ENCODE results near the gene FHOD3.
A peak's percentile ranks its signal among the peaks of the same experiment; 100 is the strongest.
"Not testable (repeated sequence)": the region's sequence is repeated elsewhere in the genome, so short reads cannot be mapped to it uniquely, and the experiment has no call there.

Gene FHOD3

DNA sequence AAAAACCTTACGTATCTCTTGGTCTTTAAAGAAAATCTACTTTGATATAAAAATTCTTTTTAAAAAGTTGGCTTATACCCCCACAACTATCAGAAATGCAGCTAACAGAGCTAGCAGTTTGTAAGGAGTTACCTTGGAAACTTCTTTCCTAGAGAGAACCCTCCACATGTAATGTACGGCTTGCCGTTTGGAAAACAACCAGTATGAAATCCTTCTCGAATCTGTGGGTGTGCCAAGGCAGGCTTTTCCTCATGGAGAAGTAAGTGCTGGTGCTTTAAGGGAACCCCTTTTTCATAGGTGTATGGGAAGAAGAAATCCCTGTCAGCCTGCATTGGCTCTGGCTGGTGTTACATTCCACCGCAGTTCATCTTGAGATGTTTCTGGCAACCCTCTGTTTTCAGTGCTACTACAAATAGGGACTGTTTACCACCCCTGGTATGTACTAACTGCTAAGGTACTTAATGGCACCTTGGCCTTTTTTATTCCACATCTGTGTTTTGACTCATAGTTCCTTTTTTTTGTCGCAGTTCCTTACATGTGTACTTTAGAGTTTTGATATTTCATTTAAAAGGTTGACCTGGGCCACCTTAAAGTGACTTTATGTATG lies 248.4 kb downstream of the FHOD3 start:
- H3K9me3 Mint-ChIP-seq: peaks cover 27% of the 10 kb centered on the region
- TF ChIP-seq, protein P1, sequence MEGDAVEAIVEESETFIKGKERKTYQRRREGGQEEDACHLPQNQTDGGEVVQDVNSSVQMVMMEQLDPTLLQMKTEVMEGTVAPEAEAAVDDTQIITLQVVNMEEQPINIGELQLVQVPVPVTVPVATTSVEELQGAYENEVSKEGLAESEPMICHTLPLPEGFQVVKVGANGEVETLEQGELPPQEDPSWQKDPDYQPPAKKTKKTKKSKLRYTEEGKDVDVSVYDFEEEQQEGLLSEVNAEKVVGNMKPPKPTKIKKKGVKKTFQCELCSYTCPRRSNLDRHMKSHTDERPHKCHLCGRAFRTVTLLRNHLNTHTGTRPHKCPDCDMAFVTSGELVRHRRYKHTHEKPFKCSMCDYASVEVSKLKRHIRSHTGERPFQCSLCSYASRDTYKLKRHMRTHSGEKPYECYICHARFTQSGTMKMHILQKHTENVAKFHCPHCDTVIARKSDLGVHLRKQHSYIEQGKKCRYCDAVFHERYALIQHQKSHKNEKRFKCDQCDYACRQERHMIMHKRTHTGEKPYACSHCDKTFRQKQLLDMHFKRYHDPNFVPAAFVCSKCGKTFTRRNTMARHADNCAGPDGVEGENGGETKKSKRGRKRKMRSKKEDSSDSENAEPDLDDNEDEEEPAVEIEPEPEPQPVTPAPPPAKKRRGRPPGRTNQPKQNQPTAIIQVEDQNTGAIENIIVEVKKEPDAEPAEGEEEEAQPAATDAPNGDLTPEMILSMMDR (IDR thresholded peaks at IDR 0.05): no peak
- peaks cover 6% of the 10 kb centered on the region for H3K4me1 Mint-ChIP-seq
- peak overlapping the region; percentile 11 for H3K27ac Mint-ChIP-seq
- no peaks in the 10 kb centered on the region for H3K27me3 Mint-ChIP-seq (ENCODE audit: low read depth, poor library complexity)
- no peak for DNase-seq
- no peak overlapping the region for H3K4me3 Mint-ChIP-seq
- peaks cover 18% of the 10 kb centered on the region for H3K36me3 Mint-ChIP-seq (ENCODE audit: low read depth)

DNA sequence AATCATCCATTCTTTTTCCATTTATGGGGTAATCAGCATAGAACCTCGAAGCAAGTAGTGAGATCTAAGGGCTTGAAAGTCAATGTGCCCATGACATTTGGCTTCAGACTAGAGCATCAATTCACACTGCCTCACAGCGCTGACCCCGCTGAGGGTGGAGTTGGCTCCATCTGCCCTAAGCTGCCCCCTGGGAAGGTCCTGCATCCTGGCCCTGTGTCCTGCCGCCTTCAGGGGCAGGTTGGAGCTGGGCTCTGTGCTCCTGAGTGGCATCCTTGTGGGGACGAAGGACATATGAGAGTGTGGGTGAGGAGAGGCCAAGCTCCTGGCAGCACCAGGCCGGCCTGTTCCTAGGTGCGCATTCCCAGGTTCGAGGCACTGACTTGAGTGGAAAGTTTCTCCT lies 249.4 kb downstream of the FHOD3 start:
- Mint-ChIP-seq H3K4me1 (peaks cover 6% of the 10 kb centered on the region), H3K9me3 (peaks cover 35% of the 10 kb centered on the region), H3K36me3 (ENCODE audit: low read depth) (peaks cover 21% of the 10 kb centered on the region), H3K27ac (peak overlapping the region; percentile 22), H3K27me3 (ENCODE audit: low read depth, poor library complexity) (no peaks in the 10 kb centered on the region), H3K4me3 (no peak overlapping the region)
- DNase-seq: no peak
- TF ChIP-seq, protein P1 (IDR thresholded peaks at IDR 0.05): no peak

DNA sequence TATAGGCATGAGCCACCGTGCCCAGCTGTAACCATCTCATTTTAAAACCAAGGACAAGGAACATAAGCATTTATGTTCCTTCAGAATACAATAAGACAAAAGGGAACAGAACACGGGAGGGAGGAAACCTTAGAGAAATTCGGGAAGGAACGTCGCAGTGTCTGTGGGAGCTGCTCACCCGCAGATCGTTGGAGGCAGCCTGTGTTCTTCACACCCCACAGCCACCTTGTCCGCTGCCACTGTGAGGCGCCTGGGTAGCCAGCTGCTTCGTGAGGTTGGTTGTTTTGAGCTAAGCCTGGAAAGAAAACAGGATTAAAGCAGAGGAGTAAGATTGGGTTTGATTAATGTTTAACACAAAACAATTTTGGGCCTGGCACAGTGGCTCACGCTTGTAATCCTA lies 250.0 kb downstream of the FHOD3 start:
- Mint-ChIP-seq H3K36me3 (ENCODE audit: low read depth) (peaks cover 21% of the 10 kb centered on the region), H3K27ac (peak overlapping the region; percentile 82), H3K4me1 (peaks cover 6% of the 10 kb centered on the region), H3K9me3 (peaks cover 40% of the 10 kb centered on the region), H3K27me3 (ENCODE audit: low read depth, poor library complexity) (no peaks in the 10 kb centered on the region), H3K4me3 (no peak overlapping the region)
- TF ChIP-seq, protein P1 (IDR thresholded peaks at IDR 0.05): no peak
- no peak for DNase-seq

DNA sequence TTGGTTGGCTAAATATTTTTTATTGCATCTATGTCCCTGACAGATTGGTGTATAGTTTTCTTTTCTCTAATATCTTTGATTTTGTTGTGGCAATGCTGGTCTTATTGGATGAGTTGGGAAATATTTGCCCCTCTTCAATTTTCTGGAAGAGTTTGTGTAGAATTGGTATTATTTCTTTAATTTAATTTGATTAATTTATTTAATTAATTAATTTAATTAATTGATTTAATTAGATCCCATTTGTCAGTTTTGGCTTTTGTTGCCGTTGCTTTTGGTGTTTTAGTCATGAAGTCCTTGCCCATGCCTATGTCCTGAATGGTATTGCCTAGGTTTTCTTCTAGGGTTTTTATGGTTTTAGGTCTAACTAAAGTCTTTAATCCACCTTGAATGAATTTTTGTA lies 253.8 kb downstream of the FHOD3 start:
- H3K27me3 Mint-ChIP-seq (ENCODE audit: low read depth, poor library complexity); H3K4me3 Mint-ChIP-seq; H3K4me1 Mint-ChIP-seq; DNase-seq; H3K27ac Mint-ChIP-seq: not testable (repeated sequence)
- Mint-ChIP-seq H3K36me3 (ENCODE audit: low read depth) (peaks cover 46% of the 10 kb centered on the region), H3K9me3 (peaks cover 67% of the 10 kb centered on the region)

DNA sequence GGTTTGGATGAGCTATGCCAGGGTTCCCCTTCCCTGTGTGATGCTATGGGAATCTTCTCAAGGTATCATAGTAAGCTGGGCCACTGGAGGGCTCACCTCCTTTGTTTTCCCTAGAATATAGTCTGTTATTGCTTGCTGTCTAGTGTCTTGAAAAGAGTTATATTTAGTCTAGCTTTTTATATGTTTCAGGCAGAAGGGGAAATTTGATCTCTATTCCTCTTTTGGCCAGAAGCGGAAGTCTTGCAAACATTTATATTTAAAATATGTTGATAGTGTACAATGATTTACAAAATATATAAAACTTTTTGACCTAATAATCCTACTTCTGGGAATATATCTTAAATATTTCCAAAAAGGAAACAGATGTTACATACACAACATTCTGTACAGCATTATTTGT lies 260.7 kb downstream of the FHOD3 start:
- Mint-ChIP-seq H3K4me3 (no peak overlapping the region), H3K9me3 (peaks cover 37% of the 10 kb centered on the region), H3K4me1 (peaks cover 13% of the 10 kb centered on the region), H3K27me3 (ENCODE audit: low read depth, poor library complexity) (no peaks in the 10 kb centered on the region), H3K36me3 (ENCODE audit: low read depth) (peaks cover 36% of the 10 kb centered on the region), H3K27ac (no peak overlapping the region)
- no peak for DNase-seq
- TF ChIP-seq, protein P1 (IDR thresholded peaks at IDR 0.05): no peak

DNA sequence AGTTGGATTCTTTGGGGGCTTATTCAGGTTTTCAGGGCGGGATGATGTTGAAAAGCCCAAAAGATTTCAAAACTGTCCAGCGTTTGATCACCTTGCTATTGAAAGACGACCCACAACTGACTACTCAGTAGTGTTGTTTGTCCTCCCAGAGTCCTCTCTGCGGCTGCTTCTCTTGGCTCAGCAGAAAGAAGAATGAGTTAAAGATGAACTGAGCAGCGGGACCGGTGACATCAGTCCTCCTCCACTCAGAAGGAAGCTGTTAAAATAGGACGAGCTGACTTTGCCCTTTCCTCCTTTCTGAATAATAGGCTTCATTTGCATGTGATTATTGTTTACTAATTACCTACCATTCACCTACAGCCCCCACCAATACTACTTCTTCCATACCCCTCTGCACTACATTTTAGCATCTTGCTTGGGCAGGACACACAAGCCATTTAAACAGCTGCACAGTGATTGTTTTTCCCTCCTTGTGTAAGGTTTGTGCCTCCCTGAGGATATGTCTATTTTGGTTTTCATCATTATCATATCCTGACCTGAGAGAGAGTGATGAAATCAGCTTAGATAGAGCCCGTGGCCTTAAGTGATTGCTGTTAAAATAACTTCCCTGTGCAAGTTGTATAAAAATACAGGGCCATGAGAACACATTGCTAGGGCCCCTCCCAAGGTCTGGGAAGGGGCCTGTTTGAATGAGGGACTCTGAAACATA lies 261.8 kb downstream of the FHOD3 start:
- TF ChIP-seq, protein P1 (IDR thresholded peaks at IDR 0.05): no peak
- H3K4me1 Mint-ChIP-seq: peaks cover 13% of the 10 kb centered on the region
- peaks cover 27% of the 10 kb centered on the region for H3K9me3 Mint-ChIP-seq
- H3K27ac Mint-ChIP-seq: peak overlapping the region; percentile 61
- no peaks in the 10 kb centered on the region for H3K27me3 Mint-ChIP-seq (ENCODE audit: low read depth, poor library complexity)
- H3K4me3 Mint-ChIP-seq: no peak overlapping the region
- peaks cover 29% of the 10 kb centered on the region for H3K36me3 Mint-ChIP-seq (ENCODE audit: low read depth)
- no peak for DNase-seq

All from nephron progenitor cell (in vitro differentiated cells).